H1 (cell line): Measurements from ENCODE around the gene TRIM7. TPM values are rescaled to one million over a fixed set of nuclear protein-coding genes. Genes with fewer than 3 reads are reported as not detected.

Source experiments
- CTCF ChIA-PET: fragments of 300-600 bp; sonication (Branson Sonifier 250); formaldehyde crosslinking; loops from one replicate; lab custom pipeline; 2021; ENCODE audit not compliant: partially characterized antibody; lab: Charles Lee
- POLR2A ChIA-PET: fragments of 300-600 bp; sonication (Branson Sonifier 250); formaldehyde crosslinking; loops from one replicate; lab custom pipeline; 2021; ENCODE audit warnings: inconsistent platforms; ENCODE audit not compliant: partially characterized antibody; lab: Charles Lee
- DNase-seq, 2 experiments: peaks; one replicate each; pipeline versions ENCODE4 v3.0.0 to v3.0.0-alpha.2; 2010 to 2022; ENCODE audit warnings: low spot score in 2 of 2, low read depth in 1 of 2, mixed read lengths in 1 of 2
- FAIRE-seq: peaks from 2 replicates; lab custom pipeline; 2011; peaks lifted over from hg19 to GRCh38; lab: Jason Lieb, UNC
- H2AFZ ChIP-seq: 2 replicates; pipeline ENCODE4 v1.8.1; 2012; ENCODE audit warnings: low read length, inconsistent platforms
- H2AK5ac ChIP-seq: 2 replicates; pipeline ENCODE4 v1.6.1; 2013; ENCODE audit warnings: low read depth, low read length
- H2BK120ac ChIP-seq: replicated peaks from 2 replicates; pipeline ENCODE3; 2013; ENCODE audit warnings: low read depth, low read length, inconsistent platforms
- H2BK12ac ChIP-seq: 2 replicates; pipeline ENCODE4 v1.6.1; 2013; ENCODE audit warnings: low read depth, low read length
- H2BK15ac ChIP-seq: 2 replicates; pipeline ENCODE4 v1.6.1; 2013; ENCODE audit warnings: low read length
- H2BK20ac ChIP-seq: 2 replicates; pipeline ENCODE4 v1.6.1; 2013; ENCODE audit warnings: low read length
- H2BK5ac ChIP-seq: 2 replicates; pipeline ENCODE4 v1.6.1; 2013; ENCODE audit warnings: low read depth, low read length
- H3K14ac ChIP-seq: 2 replicates; pipeline ENCODE4 v1.6.1; 2013; ENCODE audit warnings: inconsistent platforms; ENCODE audit not compliant: insufficient read length
- H3K18ac ChIP-seq: 2 replicates; pipeline ENCODE4 v1.6.1; 2013; ENCODE audit warnings: low read length; ENCODE audit errors: extremely low read depth
- H3K23ac ChIP-seq: 2 replicates; pipeline ENCODE4 v1.6.1; 2013; ENCODE audit warnings: inconsistent platforms; ENCODE audit not compliant: insufficient read length
- H3K23me2 ChIP-seq: 2 replicates; pipeline ENCODE4 v1.6.1; 2013; ENCODE audit warnings: low read depth, low read length
- H3K27ac ChIP-seq: 2 replicates; pipeline ENCODE4 v1.6.1; 2011; ENCODE audit warnings: low read depth, low read length, inconsistent platforms
- H3K27me3 ChIP-seq, 4 experiments: replicated peaks in 1 of 4; 1 replicate in 1 of 4; 2 replicates in 3 of 4; pipeline versions ENCODE4 v1.6.1 to v1.8.1; 2011 to 2013; ENCODE audit warnings: low read length in 3 of 4, mild to moderate bottlenecking in 3 of 4, inconsistent platforms in 2 of 4, mixed read lengths in 2 of 4, moderate library complexity in 1 of 4; ENCODE audit not compliant: control insufficient read depth in 3 of 4, insufficient read depth in 3 of 4; ENCODE audit errors: extremely low read depth in 1 of 4
- H3K36me3 ChIP-seq, 4 experiments: 2 replicates each; pipeline versions ENCODE4 v1.6.1 to v1.8.1; 2011 to 2013; ENCODE audit warnings: mild to moderate bottlenecking in 4 of 4, low read length in 3 of 4, moderate library complexity in 2 of 4, control low read depth in 1 of 4, inconsistent platforms in 1 of 4; ENCODE audit not compliant: insufficient read depth in 4 of 4, control insufficient read depth in 2 of 4
- H3K4ac ChIP-seq: replicated peaks from 2 replicates; pipeline ENCODE3; 2013; ENCODE audit warnings: low read length, low read depth, mixed read lengths, inconsistent platforms; ENCODE audit not compliant: insufficient read length
- H3K4me1 ChIP-seq, 4 experiments: replicated peaks in 1 of 4; 1 replicate in 1 of 4; 2 replicates in 3 of 4; pipeline versions ENCODE4 v1.6.1 to v1.8.1; 2011 to 2013; ENCODE audit warnings: low read length in 3 of 4, inconsistent platforms in 2 of 4, mixed read lengths in 1 of 4; ENCODE audit not compliant: insufficient read depth in 4 of 4, control insufficient read depth in 3 of 4
- H3K4me2 ChIP-seq, 2 experiments: 2 replicates each; pipeline versions ENCODE4 v1.6.1 to v1.8.1; 2011 to 2013; ENCODE audit warnings: low read depth in 2 of 2, low read length in 2 of 2, control low read depth in 1 of 2, inconsistent platforms in 1 of 2, mild to moderate bottlenecking in 1 of 2; ENCODE audit not compliant: insufficient read depth in 1 of 2
- H3K4me3 ChIP-seq, 4 experiments: fragments of 200-600, 300-600 bp in 1 of 4; sonication (generic), shearing (Covaris generic), sonication (Bioruptor Twin) in 1 of 4; 2 replicates each; pipeline versions ENCODE4 v1.5.1 to v1.8.1; 2011 to 2016; ENCODE audit warnings: low read length in 4 of 4, low read depth in 3 of 4, control low read depth in 2 of 4, inconsistent platforms in 2 of 4, mild to moderate bottlenecking in 2 of 4, mixed read lengths in 1 of 4, moderate library complexity in 1 of 4; ENCODE audit not compliant: insufficient read depth in 2 of 4; ENCODE audit errors: extremely low read depth in 1 of 4
- H3K56ac ChIP-seq: replicated peaks from 2 replicates; pipeline ENCODE3; 2013; ENCODE audit warnings: low read depth, mild to moderate bottlenecking, mixed read lengths, low read length, inconsistent platforms; ENCODE audit not compliant: insufficient read length
- H3K79me1 ChIP-seq: 2 replicates; pipeline ENCODE4 v1.6.1; 2013; ENCODE audit warnings: low read depth, low read length, control low read depth
- H3K79me2 ChIP-seq, 2 experiments: 2 replicates each; pipeline versions ENCODE4 v1.6.1 to v1.8.1; 2012 to 2013; ENCODE audit warnings: low read length in 2 of 2, mild to moderate bottlenecking in 2 of 2, inconsistent platforms in 1 of 2; ENCODE audit not compliant: insufficient read depth in 2 of 2, control insufficient read depth in 1 of 2
- H3K9ac ChIP-seq, 4 experiments: replicated peaks in 1 of 4; 1 replicate in 1 of 4; 2 replicates in 3 of 4; pipeline versions ENCODE4 v1.6.1 to v1.8.1; 2011 to 2013; ENCODE audit warnings: low read depth in 3 of 4, low read length in 3 of 4, control low read depth in 2 of 4, mild to moderate bottlenecking in 2 of 4, moderate library complexity in 2 of 4, inconsistent platforms in 1 of 4; ENCODE audit errors: extremely low read depth in 1 of 4
- H3K9me3 ChIP-seq, 2 experiments: 2 replicates each; pipeline versions ENCODE4 v1.6.1 to v1.8.1; 2012 to 2013; ENCODE audit warnings: mild to moderate bottlenecking in 2 of 2, moderate library complexity in 2 of 2, control low read depth in 1 of 2, inconsistent platforms in 1 of 2, low read depth in 1 of 2, low read length in 1 of 2, mixed read lengths in 1 of 2; ENCODE audit not compliant: insufficient read depth in 2 of 2
- H4K20me1 ChIP-seq, 2 experiments: replicated peaks in 1 of 2; 2 replicates each; pipeline versions ENCODE3 to v1.8.1; 2011 to 2013; ENCODE audit warnings: inconsistent platforms in 2 of 2, low read length in 2 of 2, mild to moderate bottlenecking in 1 of 2; ENCODE audit not compliant: insufficient read depth in 2 of 2, control insufficient read depth in 1 of 2
- H4K5ac ChIP-seq: 2 replicates; pipeline ENCODE4 v1.6.1; 2013; ENCODE audit warnings: low read length, low read depth, mixed read lengths, inconsistent platforms; ENCODE audit not compliant: insufficient read length
- H4K8ac ChIP-seq: 2 replicates; pipeline ENCODE4 v1.8.0; 2013; ENCODE audit warnings: mild to moderate bottlenecking, moderate library complexity, low read length, inconsistent platforms; ENCODE audit not compliant: insufficient read depth; ENCODE audit errors: extremely low read depth
- H4K91ac ChIP-seq: replicated peaks from 2 replicates; pipeline ENCODE3; 2013; ENCODE audit warnings: low read length, mixed read lengths, inconsistent platforms; ENCODE audit not compliant: insufficient read length
- CEBPB ChIP-seq: IDR thresholded peaks from 2 replicates; pipeline ENCODE4 v1.6.1; 2012; ENCODE audit warnings: low read depth, low read length
- CREB1 ChIP-seq: IDR thresholded peaks from 2 replicates; pipeline ENCODE4 v1.6.1; 2012; ENCODE audit warnings: inconsistent platforms
- CTBP2 ChIP-seq: IDR thresholded peaks from 2 replicates; pipeline ENCODE4 v1.7.0; 2011; ENCODE audit warnings: borderline replicate concordance, mild to moderate bottlenecking, moderate library complexity, mixed read lengths, low read length; ENCODE audit not compliant: insufficient read depth, insufficient read length
- POLR2A ChIP-seq, 2 experiments: IDR thresholded peaks; 1 replicate in 1 of 2; 2 replicates in 1 of 2; pipeline ENCODE4 v1.6.1; 2011; ENCODE audit warnings: low read depth in 2 of 2, low read length in 2 of 2, mild to moderate bottlenecking in 2 of 2; ENCODE audit errors: control extremely low read depth in 1 of 2
- SIN3A ChIP-seq, 2 experiments: IDR thresholded peaks in 1 of 2; conservative IDR thresholded peaks in 1 of 2; 2 replicates each; pipeline ENCODE4 v1.6.1; 2011 to 2012; ENCODE audit warnings: low read length in 2 of 2, improper control_type of control experiment in 1 of 2, low read depth in 1 of 2, mild to moderate bottlenecking in 1 of 2
- WGBS, 2 experiments: shearing (Covaris generic) in 1 of 2; methylation state at CpG; one replicate each; pipeline versions ENCODE4 v1.1.6 to v1.1.7; 2013 to 2015; ENCODE audit warnings: low lambda C conversion rate in 2 of 2, mixed read lengths in 2 of 2, inconsistent platforms in 1 of 2, low coverage in 1 of 2, missing lambda C conversion rate in 1 of 2; ENCODE audit not compliant: insufficient replicate concordance in 2 of 2, insufficient coverage in 1 of 2, insufficient read length in 1 of 2; ENCODE audit errors: extremely low coverage in 1 of 2, missing lambda C conversion rate in 1 of 2; 5-methylcytosine and 5-hydroxymethylcytosine counted together
- polyA plus RNA-seq, 7 experiments: library from polyadenylated mRNA; depleted of rRNA in 3 of 7; stranded (reverse) in 5 of 7; unstranded in 2 of 7; fragments of >200 nt in 5 of 7; fragments of 200-250 nt in 2 of 7; gene quantifications; 1 replicate in 5 of 7; 2 replicates in 1 of 7; 4 replicates in 1 of 7; pipeline versions ENCODE4 v1.2.1 to v1.2.3, GENCODE V29; 2011 to 2013; ENCODE audit warnings: missing spikeins in 2 of 7, mixed read lengths in 2 of 7
- total RNA-seq: library from RNA; stranded (reverse); fragmentation: NEBNext Ultra II Directional; extraction: Animal tissue kit (Norgen Biotek cat#: 25700); gene quantifications from 2 replicates; pipeline ENCODE4 v1.2.1, GENCODE V29; 2021

TRIM7 gene
- total and polyA plus RNA-seq, 2 of the 8 experiments (the other 6 are each of a cell fraction or from before 2014, with no cell fraction given), result 0.36 to 0.47 TPM

DNA sequence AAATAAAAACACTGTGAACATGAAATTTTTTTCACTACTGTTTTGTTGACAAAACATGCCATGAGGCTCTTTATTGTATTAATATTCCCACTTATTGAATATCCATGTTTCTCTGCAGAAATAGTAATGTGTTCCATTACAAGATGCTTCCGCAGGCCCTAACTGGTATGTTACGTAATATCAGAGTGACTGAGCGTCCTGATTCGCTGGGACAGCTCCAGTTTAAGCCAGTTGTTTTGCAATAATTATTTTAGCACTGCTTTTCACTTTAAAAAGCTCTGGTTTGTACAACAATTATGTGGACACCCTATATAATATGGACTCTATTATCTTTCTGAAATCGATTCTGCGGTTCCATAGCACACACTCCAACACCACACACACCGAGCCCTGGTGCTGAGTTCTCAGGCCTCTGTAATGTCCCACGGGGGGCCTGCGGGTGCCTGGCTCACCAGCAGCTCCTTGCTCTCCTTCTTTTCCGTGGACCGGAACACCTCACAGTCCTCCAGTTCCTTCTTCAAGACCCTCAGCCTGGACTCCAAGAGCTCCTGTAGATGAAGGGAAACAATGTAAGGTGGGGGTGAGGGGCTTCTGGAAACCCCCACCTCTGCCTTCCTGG lies 1.8 kb downstream of the TRIM7 start:
- Histone ChIP-seq H3K4ac (no peak overlapping the region), H3K23me2 (peaks cover 24% of the 10 kb centered on the region), H3K36me3 (peaks cover 0 to 7% (median 0%) of the 10 kb centered on the region in 4 experiments; a peak in 1 of 8 replicates), H2BK20ac (no peak overlapping the region), H4K91ac (no peak overlapping the region), H2AK5ac (no peak overlapping the region), H3K79me2 (no peaks in the 10 kb centered on the region), H3K9me3 (no peaks in the 10 kb centered on the region), H3K18ac (no peak overlapping the region), H3K4me3 (peak overlapping the region in 1 of 4 experiments; percentile 87; a peak in 2 of 8 replicates), H2BK5ac (no peak overlapping the region), H3K4me2 (peak overlapping the region in 1 of 2 experiments; percentile 99; a peak in 2 of 4 replicates), H3K9ac (no peak overlapping the region), H3K23ac (no peak overlapping the region), H3K79me1 (no peaks in the 10 kb centered on the region), H3K56ac (no peak overlapping the region), H4K5ac (no peak overlapping the region), H3K14ac (no peak overlapping the region), H3K4me1 (peaks cover 6 to 26% (median 16%) of the 10 kb centered on the region in 4 experiments), H3K27me3 (peaks cover 32 to 72% (median 59%) of the 10 kb centered on the region in 4 experiments), H2BK15ac (no peak overlapping the region), H2BK120ac (no peak overlapping the region), H2AFZ (no peak overlapping the region), H2BK12ac (no peak overlapping the region), H4K20me1 (peaks cover 2 to 3% of the 10 kb centered on the region in 2 experiments), H3K27ac (no peak overlapping the region), H4K8ac (no peak overlapping the region)
- TF ChIP-seq CEBPB (peak; percentile 81), SIN3A (conservative IDR thresholded peaks at IDR 0.05 in 1 of 2, IDR thresholded peaks at IDR 0.05 in 1 of 2; ENCODE audit: low read depth in 1 of 2, low read length in 2 of 2) (no peak), CTBP2 (peak; percentile 14), CREB1 (no peak), POLR2A (IDR thresholded peaks at IDR 0.05; ENCODE audit: control extremely low read depth in 1 of 2, low read depth in 2 of 2, low read length in 2 of 2) (no peak)
- FAIRE-seq (no peak), DNase-seq (no peak)
- CTCF ChIA-PET, result interaction anchor here (0.6 to 14.5 kb wide), 6 partner anchors 9 to 77 kb away, joined by 3 to 197 read pairs (median 3); partner anchors contain the start of gene TRIM41
- 84% methylated on average over 11 of the region's 11 CpGs; no CpG with 5 or more reads in 1 of the 2 experiments for WGBS, 2 experiments
- POLR2A ChIA-PET, result interaction anchor here (8.3 to 8.4 kb wide), 2 partner anchors 11 to 33 kb away, joined by 85 to 90 read pairs; no protein-coding TSS in a partner anchor
